HG03354 (cell line): ENCODE measurements around the gene PPARA.

ENCODE experiments used
- ATAC-seq: cut with Tn5 transposase; IDR thresholded peaks from one replicate; pipeline ENCODE4 v1.9.1; 2021; ENCODE audit warnings: mild to moderate bottlenecking; ENCODE audit not compliant: unreplicated experiment, poor library complexity, severe bottlenecking

Gene PPARA

DNA sequence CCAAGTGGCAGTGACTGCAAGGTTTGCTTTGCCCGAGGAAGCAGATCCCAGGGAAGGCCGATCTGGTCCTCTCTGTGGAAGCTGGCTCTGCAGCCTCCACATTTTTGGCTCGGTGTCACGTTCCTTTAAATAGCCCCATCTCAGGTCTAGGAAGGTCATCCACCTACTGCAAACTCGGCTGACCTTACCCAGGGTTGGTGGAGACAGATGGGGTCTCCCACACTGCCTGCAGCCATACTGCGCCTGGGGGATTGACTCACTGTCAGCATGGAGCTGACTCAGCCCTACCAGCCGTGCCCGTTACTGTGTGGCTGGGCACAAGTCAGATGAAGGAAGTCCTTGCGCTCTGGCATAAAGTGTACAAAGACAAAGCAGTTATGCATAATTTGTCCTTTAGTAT is 82.9 kb downstream of the PPARA start:
- ATAC-seq: no peak

DNA sequence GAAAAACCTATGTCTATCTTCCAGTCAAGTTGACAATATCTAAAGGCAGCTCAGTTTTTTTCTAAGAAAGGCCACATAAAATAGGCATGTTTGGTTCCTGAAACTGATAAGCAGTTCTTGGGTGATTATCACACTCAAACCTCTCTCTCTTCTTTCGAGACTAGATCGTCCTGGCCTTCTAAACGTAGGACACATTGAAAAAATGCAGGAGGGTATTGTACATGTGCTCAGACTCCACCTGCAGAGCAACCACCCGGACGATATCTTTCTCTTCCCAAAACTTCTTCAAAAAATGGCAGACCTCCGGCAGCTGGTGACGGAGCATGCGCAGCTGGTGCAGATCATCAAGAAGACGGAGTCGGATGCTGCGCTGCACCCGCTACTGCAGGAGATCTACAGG is 84.6 kb downstream of the PPARA start:
- ATAC-seq: no peak

DNA sequence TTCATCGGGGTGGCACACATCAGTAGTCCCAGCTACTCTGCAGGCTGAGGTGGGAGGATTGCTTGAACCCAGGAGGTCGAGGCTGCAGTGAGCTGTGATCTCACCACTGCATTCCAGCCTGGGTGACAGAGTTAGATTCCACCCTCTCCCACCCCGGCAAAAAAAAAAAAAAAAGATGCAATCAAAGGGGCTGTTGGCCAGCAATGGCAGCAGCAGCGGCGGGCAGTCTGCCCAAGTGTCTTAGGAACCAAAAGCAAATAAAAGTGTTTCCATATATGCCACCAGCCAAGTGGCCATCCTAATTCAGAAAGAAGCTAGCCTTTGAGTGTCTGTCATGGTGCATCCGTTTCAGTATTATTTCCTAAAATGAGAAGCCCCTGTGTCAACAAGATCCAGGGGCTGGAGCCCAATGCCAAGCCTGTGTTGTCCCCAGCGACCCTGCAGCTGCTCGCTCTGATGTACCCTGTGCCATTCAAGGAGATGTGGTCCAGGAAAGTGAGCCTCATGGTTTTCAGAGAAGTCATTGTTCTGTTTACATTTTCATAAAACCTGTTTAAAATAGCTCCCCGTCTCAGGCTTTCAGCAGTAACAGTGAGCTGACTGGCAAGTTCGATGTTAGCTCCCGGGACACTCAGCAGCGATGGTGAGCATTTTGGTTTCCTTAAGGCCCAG is 87.3 kb downstream of the PPARA start:
- no peak for ATAC-seq

DNA sequence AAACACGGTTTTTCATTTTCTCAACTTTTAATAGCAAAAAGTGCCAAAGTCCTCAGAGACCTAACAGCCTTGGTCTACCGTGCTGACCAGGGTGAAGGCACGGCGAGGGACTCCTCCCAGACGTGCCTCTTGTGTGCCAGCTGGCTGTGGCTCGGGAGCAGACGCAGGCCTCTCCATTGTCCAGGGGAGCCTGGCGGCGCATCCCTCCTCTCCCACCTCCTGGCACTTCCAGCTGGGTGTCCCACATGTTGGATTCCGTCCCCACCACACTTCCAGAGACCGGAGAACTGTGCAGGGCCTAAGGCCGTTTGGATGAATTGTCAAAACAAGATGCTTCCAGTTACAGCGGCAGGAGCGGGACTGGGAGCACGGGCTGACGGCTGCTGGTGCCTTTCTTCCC is 88.2 kb downstream of the PPARA start:
- ATAC-seq: no peak

DNA sequence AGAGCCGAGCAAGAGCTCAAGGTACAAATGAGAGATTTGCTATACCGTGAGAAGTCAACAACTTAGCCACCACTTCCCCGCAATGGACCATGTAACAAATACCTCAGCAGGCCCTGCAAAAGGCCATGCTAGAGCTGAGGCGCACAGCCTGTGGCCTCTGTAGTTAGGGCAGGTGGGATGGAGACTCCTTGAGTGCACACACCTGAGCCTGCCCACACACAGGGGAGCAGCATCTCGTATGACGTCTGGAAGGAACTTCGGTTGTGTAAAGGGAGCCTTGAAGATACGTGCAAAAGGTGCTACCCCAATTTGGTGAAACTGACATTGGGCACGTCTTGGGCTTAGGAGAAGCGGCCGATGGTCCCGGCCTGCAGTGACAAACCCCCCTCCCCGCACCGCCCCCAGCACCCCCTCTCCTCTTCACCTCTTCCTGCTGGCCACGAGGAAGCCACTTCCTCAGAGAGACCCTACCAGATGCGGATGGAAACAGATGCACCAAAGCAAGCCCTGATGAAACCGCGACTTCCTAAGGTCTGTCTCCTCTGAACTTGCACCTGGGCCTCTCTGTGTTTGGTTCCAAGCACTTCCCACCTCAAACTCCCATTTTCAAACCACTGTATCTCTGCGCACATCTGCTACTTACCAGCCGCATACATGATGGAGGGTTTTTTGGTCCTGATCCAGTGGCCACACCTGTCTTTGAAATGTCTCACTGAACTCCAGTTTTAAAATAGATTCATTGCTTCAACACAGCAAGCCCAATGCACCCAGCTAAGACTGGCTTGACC is 89.1 kb downstream of the PPARA start:
- ATAC-seq: no peak

DNA sequence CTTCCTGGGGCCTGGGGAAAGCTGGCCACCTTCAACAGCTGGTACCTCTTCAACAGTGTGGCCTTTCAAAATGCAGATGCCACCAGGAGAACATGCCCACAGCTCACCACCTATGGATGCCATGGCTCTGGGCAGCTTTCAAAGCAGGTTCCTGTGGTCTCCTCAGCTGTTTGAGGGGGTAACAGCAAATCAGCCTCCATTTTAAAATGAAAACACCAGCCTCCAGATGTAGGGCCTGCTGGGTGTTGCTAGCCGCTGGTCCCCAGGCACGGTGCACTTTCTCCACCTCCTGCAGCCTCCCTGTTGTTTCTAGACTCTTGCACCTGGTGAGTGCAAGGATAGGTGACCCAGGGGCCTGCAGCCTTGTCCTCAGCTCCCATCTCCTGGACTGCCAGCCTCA is 89.7 kb downstream of the PPARA start:
- ATAC-seq: no peak

DNA sequence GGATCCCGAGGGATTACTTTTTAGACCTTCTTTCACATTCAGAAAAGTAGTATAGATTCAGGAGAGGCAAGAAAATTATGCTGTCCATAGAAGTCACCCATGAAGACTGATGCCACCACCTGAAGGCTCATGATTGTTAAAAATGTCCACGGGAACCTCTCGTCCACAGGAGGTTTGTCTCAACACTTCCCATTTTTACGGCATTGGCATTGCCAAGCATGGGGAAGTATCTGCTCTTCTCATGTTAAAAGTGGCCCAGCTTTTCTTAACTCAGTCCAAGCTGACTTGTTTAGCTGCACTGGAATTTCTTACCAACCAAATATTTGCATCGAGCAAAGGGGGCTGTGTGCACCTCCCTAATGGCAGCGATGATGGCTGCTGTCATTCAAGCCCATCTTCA is 90.2 kb downstream of the PPARA start:
- no peak for ATAC-seq

DNA sequence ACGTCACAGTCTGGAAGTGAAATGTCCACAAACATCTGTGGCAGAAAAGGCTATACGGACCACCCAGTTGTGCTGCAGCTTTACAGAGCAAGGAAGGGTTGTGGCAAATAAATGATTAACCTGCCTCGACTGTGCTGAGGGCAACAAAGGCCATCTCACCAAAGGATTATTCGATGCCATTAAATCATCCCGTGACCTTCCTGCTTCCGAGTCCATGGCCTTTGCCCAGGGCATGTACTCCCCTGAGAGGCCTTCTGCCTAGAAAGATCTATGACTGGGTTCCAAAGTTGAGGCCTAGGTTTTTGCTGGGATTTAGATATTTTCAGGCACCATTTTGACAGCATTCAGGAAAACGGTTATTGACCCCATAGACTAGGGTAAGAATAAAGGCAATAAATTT is 90.6 kb downstream of the PPARA start:
- no peak for ATAC-seq

DNA sequence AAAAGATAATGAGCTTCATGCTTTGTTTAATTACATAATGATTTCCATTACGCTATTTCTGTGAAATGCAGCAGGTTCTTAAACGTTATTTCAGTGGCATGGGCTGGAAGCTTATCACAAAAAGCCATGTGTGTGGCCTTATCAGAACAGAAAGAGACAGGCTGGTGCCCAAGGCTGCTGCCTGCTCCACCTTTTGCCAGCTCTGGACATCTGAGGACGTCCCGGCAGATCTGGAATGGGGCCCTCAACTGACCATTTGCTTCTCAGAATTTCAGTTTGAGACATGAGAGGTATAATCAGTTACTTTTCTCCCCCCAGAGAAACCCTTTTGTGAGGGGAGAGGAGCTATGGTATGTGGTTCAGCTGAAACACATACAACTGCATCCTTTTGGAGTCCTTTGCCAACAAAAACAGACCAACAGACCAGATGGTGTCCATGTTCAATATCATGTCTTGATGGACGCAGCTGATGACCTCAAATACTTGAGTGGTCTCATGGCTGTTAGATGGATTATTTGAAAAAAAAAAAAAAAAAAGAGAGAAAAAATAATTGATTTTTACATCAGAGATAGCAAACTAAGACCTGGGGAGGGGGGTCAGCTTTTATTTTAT is 91.2 kb downstream of the PPARA start:
- ATAC-seq: no peak

DNA sequence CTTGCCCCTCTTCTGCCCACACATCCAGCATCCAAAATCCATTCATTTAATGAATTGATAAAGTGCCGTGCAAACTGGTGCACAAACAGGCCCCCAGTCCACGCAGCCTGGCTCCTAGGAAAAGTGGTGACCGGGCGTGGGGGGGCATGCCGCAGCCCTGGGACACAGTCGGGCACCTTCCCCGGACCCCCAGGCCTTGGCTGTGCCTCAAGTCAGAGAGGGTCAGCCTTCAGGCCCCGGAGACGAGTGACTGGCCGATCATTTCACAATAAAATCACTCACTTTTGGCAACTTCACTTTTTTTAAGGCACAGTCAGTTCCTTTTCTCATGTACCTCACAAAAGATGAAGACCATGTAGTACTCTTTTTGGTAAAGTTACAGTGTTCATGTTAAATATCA is 91.8 kb downstream of the PPARA start:
- ATAC-seq: no peak

DNA sequence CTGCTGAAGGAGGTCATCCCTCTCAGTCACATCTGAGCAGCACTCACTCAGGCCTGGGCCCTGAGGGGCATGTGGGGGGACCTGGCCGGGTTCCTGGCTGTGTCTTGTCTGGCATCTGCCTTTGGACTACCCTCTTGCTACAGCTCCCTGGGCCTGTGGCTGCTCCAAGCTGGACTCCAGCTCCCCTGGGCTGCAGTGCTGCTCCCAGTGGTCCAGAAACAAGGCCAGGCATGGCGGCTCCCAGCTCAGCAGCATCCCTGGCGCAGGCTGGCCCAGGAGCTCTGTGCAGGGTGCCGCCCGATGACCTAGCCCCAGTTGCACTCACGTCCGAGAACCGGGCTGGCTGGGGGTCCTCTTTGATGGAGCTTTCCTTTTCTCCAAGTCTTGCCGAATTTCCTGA is 94.4 kb downstream of the PPARA start:
- no peak for ATAC-seq

DNA sequence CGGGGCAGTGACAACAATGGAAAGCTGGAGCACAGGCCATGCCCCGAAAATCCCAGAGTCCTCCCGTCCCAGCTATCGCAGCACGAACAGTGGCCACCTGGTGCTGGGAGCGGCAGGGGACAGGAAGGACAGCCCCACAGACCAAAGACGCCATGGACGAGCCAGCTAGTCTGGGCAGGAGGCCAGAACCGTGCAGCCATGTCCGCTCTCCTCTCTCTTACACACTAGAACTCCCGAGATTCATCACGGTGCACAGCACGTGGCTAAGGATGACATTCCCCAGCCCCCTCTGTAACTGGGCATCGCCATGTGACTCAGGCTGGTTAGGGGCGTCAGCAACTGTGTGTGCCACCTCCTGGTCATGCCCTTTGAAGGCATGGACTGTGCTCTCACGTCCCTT is 95.2 kb downstream of the PPARA start:
- ATAC-seq: no peak

DNA sequence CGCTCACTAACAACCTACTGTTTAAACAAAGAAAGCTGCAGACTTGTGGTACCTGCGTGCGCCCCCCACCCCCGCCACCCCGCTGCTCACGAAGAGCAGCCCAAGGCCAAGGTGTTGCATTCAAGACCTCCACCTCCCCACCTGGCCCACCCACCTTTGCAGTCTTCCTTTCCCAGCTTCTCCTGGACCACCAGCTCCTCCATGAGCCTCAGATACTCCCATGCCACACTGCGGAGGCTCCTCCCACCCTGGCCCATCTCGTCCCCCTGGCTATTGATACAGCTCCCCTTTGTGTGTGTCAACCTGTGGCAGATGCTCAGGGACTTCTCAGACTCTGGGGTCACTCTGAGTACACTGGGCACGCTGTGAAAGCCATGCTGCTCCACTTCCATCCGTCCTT is 95.9 kb downstream of the PPARA start:
- ATAC-seq: no peak

DNA sequence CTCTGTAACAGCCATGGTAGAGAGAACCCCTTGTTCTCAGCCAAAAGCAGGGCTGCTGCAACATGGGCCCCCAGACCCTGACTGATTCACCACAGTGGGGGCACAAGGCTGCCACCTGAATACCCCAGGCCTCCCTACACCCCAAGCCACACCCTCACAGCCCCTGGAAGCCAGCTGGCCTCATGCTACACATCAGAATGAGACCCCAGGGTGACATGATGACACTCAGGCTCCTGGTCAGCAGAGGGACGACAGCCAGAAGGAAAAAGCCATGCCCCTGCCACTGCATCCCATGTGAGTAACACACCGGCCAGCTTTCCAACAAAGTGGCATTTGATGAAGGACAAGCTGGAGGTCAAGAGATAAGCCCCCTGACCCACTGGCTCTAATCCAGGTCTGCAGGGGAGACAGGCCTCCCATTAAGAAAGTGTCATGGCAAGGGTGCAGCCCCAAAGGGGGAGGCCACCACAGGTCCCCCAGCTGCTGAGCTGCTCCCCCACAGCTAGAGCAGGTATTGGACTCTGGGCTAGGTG is 97.2 kb downstream of the PPARA start:
- ATAC-seq: no peak

DNA sequence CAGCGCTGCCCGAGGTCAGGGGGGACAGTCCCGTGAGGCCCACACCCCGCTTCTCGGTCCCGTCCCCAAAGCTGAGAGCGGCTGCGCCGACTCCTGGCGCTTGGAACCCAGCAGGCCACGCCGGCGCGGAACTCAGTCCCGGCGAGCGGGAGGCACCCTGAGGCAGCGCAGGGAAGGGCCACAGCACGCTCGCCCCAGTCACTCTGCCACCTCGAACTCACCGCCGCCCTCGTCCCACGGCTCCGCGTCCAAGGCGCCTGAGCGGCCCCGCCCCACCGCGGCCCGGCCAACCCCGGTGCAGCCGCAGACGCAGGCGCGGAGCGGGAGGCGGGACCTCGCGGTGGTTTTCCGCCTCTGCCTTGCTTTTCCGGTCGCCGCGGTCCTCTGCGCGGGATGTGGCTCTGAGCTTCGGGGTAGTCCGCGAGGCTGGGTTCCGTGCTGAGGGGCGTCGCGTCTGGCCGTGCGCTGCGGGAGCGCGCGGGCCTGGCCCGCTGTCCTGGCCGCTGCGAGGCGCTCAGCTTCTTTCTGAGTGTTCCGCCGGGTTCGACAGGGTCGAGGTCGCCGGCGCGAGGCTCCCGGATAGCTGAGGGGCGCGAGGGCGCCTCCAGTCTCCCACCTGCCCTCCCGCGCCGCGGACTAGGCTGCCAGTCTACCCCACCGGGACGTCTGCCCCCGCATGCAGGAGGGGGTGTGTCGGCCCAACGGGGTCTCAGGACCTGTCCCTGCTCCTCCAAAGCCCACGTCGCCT is 99.9 kb downstream of the PPARA start, which contains the start of gene CDPF1:
Gene CDPF1, minus strand, starts transcription at position 259 of the 748 bp plus-strand sequence. CDS start 2,009 bp downstream, outside the sequence.
- ATAC-seq: peak; percentile 82

DNA sequence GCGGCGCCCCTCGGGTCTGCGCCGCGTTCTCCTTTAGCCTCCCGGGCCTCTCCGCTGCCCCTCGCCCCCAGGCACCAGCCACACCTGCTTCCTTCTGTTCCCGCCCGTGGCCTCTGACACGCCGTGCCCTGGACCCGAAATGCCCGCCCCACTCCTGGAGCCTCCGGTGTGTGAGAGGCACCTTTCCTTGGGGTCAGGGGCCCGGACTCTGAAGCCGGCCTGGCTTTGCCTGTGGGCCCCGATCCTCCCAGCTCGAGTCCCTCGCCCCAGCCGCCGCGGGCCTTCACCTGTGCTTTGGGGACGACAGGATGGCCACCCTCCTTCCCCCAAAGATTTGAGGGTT is 100.4 kb downstream of the PPARA start:
- peak; percentile 15 for ATAC-seq

DNA sequence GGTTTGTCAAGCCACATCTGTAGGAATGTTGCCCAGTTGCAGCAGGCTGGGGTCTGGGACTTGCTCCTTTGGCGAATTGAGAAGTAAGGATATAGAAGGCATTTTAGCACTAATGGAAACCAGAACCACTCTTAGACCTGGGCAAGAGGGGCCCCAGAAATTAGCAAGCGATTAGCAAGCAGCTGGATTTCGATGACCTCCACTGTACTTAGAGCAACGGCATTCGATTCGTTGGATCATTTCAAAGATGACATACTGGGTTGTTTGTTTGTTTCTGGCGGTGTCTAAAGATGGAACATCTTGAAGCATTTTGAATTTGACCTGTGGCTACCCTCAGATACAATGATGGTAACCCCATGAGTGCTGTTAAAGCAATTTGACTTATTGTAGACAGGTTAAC is 100.9 kb downstream of the PPARA start:
- no peak for ATAC-seq

DNA sequence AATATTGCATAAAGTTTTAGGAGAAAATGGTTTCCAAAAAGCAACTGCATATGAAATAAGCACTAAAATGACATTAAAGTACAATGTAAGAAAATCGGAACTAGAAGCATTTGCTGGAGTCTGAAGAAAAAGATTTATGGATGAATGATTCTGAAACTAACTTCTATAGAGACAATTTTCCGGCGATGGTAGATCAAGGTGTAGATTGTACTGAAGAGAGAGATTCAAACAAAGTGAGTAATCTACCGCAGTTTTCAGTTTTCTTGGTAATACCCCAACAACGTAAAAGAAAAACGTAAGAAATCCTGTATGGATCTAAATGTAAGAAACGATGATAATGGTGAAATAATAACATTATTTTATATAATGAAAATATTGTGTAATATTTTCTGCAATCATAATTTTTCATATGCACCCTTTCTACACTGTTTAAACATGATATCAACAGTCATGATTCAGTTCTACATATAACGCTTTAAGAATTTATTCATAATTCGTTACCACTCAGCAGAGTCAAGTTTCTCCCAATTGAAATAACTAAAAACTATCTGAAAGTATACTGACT is 101.6 kb downstream of the PPARA start:
- no peak for ATAC-seq

DNA sequence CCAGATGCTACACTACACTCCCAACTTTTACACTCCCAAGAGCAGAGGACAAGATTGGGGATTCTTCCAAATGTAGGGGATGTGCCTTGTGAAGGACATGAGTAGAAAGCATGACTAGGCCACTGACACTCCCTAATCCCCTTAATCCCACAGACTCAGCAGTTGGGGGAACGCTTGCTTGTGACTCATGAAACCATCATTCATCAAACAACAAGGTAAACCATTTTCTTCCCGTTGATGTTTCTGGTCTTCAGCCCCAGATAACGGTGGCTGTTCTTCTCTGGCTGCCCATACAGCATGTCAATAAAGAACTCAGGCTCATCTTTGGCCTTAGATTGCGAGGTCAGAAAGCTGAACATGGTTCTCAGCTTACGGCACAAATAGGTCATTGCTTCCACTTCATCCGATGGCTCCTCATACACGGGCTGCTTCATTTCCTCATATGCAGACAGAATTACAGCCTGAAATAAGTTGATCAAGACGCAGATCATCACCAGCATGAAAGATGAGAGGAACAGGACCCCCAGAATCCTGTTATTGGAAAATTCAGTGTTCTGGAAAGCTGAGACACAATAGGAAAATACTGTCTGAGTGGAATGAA is 106.1 kb downstream of the PPARA start:
- ATAC-seq: no peak
